Measurements from ENCODE around the gene ZNF544.

Gene ZNF544

GRCh38 chr19:58278541-58279041 is 49.9 kb downstream of the ZNF544 start, which contains the start of gene ZNF8:
Gene ZNF8, plus strand, starts transcription at chr19:58278955. Its CDS starts 127 bp downstream, at chr19:58279082.
- peak; percentile 98 for ATAC-seq
- no peak for TF ChIP-seq ZNF70 (CRISPR knock-in tag; IDR thresholded peaks at IDR 0.05)
- TF ChIP-seq TSHZ2 (CRISPR knock-in tag; IDR thresholded peaks at IDR 0.05), result peak; percentile 20; the same call in 1 of the 2 replicates

- TF ChIP-seq OSR1 (CRISPR knock-in tag; IDR thresholded peaks at IDR 0.05) (no peak), ZFP3 (CRISPR knock-in tag; IDR thresholded peaks at IDR 0.05) (peak; percentile 41; the same call in 1 of the 2 replicates), ZFP30 (CRISPR knock-in tag; IDR thresholded peaks at IDR 0.05) (peak; percentile 49; the same call in 1 of the 2 replicates), ISL1 (CRISPR knock-in tag; IDR thresholded peaks at IDR 0.05) (peak; percentile 57; the same call in 1 of the 2 replicates), TCF4 (CRISPR knock-in tag; IDR thresholded peaks at IDR 0.05; ENCODE audit: borderline replicate concordance) (peak; percentile 39; the same call in 1 of the 2 replicates), BACH2 (CRISPR knock-in tag; IDR thresholded peaks at IDR 0.05; ENCODE audit: borderline replicate concordance) (no peak)
- ATAC-seq, result peak; percentile 65
Observed at GRCh38 chr19:58279042-58279924, 50.6 kb downstream of the ZNF544 start.

- ATAC-seq, result no peak
- TF ChIP-seq GLIS3 (CRISPR knock-in tag; IDR thresholded peaks at IDR 0.05), result no peak
- no peak for TF ChIP-seq ARNTL (CRISPR knock-in tag; IDR thresholded peaks at IDR 0.05; ENCODE audit: borderline replicate concordance, low read depth)
- TF ChIP-seq TOX (CRISPR knock-in tag; IDR thresholded peaks at IDR 0.05; ENCODE audit: borderline replicate concordance), result no peak
- no peak for TF ChIP-seq CREB5 (CRISPR knock-in tag; IDR thresholded peaks at IDR 0.05; ENCODE audit: low read depth)
- no peak for TF ChIP-seq POU6F1 (CRISPR knock-in tag; IDR thresholded peaks at IDR 0.05; ENCODE audit: borderline replicate concordance, low read depth)
- TF ChIP-seq ZNF70 (CRISPR knock-in tag; IDR thresholded peaks at IDR 0.05), result no peak
- TF ChIP-seq CSDC2 (CRISPR knock-in tag; IDR thresholded peaks at IDR 0.05), result no peak
- TF ChIP-seq ZFP3 (CRISPR knock-in tag; IDR thresholded peaks at IDR 0.05), result no peak
- TF ChIP-seq ZFP30 (CRISPR knock-in tag; IDR thresholded peaks at IDR 0.05), result no peak
- no peak for TF ChIP-seq RARB (CRISPR knock-in tag; IDR thresholded peaks at IDR 0.05)
- no peak for TF ChIP-seq ISL1 (CRISPR knock-in tag; IDR thresholded peaks at IDR 0.05)
- TF ChIP-seq ZNF565 (CRISPR knock-in tag; conservative IDR thresholded peaks at IDR 0.05; ENCODE audit: low read depth), result no peak
Observed at GRCh38 chr19:58279925-58280316, 51.2 kb downstream of the ZNF544 start.

- no peak for ATAC-seq
- TF ChIP-seq TCF4 (CRISPR knock-in tag; IDR thresholded peaks at IDR 0.05; ENCODE audit: borderline replicate concordance) (no peak), ZC3H10 (CRISPR knock-in tag; IDR thresholded peaks at IDR 0.05) (no peak), SNAI2 (CRISPR knock-in tag; IDR thresholded peaks at IDR 0.05) (no peak), ISL1 (CRISPR knock-in tag; IDR thresholded peaks at IDR 0.05) (no peak), PATZ1 (CRISPR knock-in tag; IDR thresholded peaks at IDR 0.05; ENCODE audit: borderline replicate concordance) (no peak), CSDC2 (CRISPR knock-in tag; IDR thresholded peaks at IDR 0.05) (no peak), ZNF8 (CRISPR knock-in tag; IDR thresholded peaks at IDR 0.05) (no peak), GLIS3 (CRISPR knock-in tag; IDR thresholded peaks at IDR 0.05) (no peak), CSRNP3 (CRISPR knock-in tag; IDR thresholded peaks at IDR 0.05) (no peak), ZNF70 (CRISPR knock-in tag; IDR thresholded peaks at IDR 0.05) (no peak), CREB5 (CRISPR knock-in tag; IDR thresholded peaks at IDR 0.05; ENCODE audit: low read depth) (no peak), ZNF565 (CRISPR knock-in tag; conservative IDR thresholded peaks at IDR 0.05; ENCODE audit: low read depth) (no peak), POU6F1 (CRISPR knock-in tag; IDR thresholded peaks at IDR 0.05; ENCODE audit: borderline replicate concordance, low read depth) (no peak)
Observed at GRCh38 chr19:58284199-58284598, 55.5 kb downstream of the ZNF544 start.

All from SK-N-SH treated with all-trans-retinoic acid at 6 μM for 48 hours (cell line).